HCT116 (cell line): ENCODE measurements around the gene STARD4. TPM values are rescaled to one million over a fixed set of nuclear protein-coding genes. Genes with fewer than 3 reads are reported as not detected.

Source experiments
- ATAC-seq: fragments of 200-7000 bp; cut with Tn5 transposase; 2 replicates; pipeline ENCODE4 v1.9.1; 2020; ENCODE audit warnings: mild to moderate bottlenecking, moderate library complexity
- BruUV-seq: library from RNA; stranded (reverse); fragments of 400-500 nt; replicated peaks from 2 replicates; lab custom pipeline; 2021; lab: Mats Ljungman, UMichigan
- CTCF ChIA-PET: fragments of 300-600 bp; sonication (Branson Sonifier 250); formaldehyde crosslinking; loops from one replicate; lab custom pipeline; 2021; ENCODE audit warnings: antibody characterized with exemption; lab: Charles Lee
- POLR2A ChIA-PET: fragments of 300-600, 350-600 bp; sonication (Branson Sonifier 250); formaldehyde crosslinking; loops from one replicate; lab custom pipeline; 2021; ENCODE audit warnings: antibody characterized with exemption; lab: Charles Lee
- RAD21 ChIA-PET, 2 experiments: fragments of 300-600 bp; sonication (Branson Sonifier 250); formaldehyde crosslinking; loops; one replicate each; lab custom pipeline; 2023; ENCODE audit warnings: low total read pairs in 2 of 2; ENCODE audit not compliant: uncharacterized antibody in 2 of 2, unreplicated experiment in 2 of 2, low non-redundant PET in 1 of 2; lab: Charles Lee
- DNase-seq: peaks from one replicate; pipeline ENCODE4 v3.0.0-alpha.2; 2010; ENCODE audit warnings: low read depth, low spot score
- H2AFZ ChIP-seq: fragments of 200-600 bp; shearing (Covaris generic), sonication (generic); 2 replicates; pipeline ENCODE4 v1.6.1; 2017; ENCODE audit warnings: low read depth, mixed run types, mixed read lengths, antibody characterized with exemption, low read length; ENCODE audit not compliant: poor library complexity, severe bottlenecking
- H3K27ac ChIP-seq: 2 replicates; pipeline ENCODE4 v1.5.1; 2012; ENCODE audit warnings: low read depth, low read length
- H3K27me3 ChIP-seq: fragments of 200-600 bp; sonication (generic); 2 replicates; pipeline ENCODE4 v1.6.1; 2016; ENCODE audit warnings: mixed run types, low read length, mixed read lengths; ENCODE audit not compliant: insufficient read depth
- H3K36me3 ChIP-seq, 2 experiments: fragments of 200-500 bp in 1 of 2; fragments of 200-600 bp in 1 of 2; sonication (Bioruptor generic) in 1 of 2; sonication (generic) in 1 of 2; 2 replicates each; pipeline versions ENCODE4 v1.5.1 to v1.6.1; 2014 to 2016; ENCODE audit warnings: low read length in 2 of 2, inconsistent platforms in 1 of 2, mixed read lengths in 1 of 2, mixed run types in 1 of 2; ENCODE audit not compliant: insufficient read depth in 2 of 2, control insufficient read depth in 1 of 2
- H3K4me1 ChIP-seq, 2 experiments: fragments of 200-600 bp in 1 of 2; sonication (generic) in 1 of 2; 2 replicates each; pipeline versions ENCODE4 v1.5.1 to v1.6.1; 2012 to 2017; ENCODE audit warnings: low read length in 2 of 2, inconsistent platforms in 1 of 2, mild to moderate bottlenecking in 1 of 2, mixed read lengths in 1 of 2, mixed run types in 1 of 2, moderate library complexity in 1 of 2; ENCODE audit not compliant: insufficient read depth in 2 of 2, control insufficient read depth in 1 of 2
- H3K4me2 ChIP-seq: fragments of 200-600 bp; sonication (generic); 2 replicates; pipeline ENCODE4 v1.6.1; 2017; ENCODE audit warnings: mixed run types, low read length, mixed read lengths
- H3K4me3 ChIP-seq, 2 experiments: fragments of 200-600 bp in 1 of 2; sonication (generic) in 1 of 2; replicated peaks in 1 of 2; 2 replicates each; pipeline ENCODE4 v1.5.1; 2011 to 2016; ENCODE audit warnings: low read length in 2 of 2, control low read depth in 1 of 2, low read depth in 1 of 2, mild to moderate bottlenecking in 1 of 2, mixed read lengths in 1 of 2, mixed run types in 1 of 2
- H3K79me2 ChIP-seq: fragments of 200-600 bp; sonication (generic); 2 replicates; pipeline ENCODE4 v1.6.1; 2017; ENCODE audit warnings: mild to moderate bottlenecking, mixed run types, low read length, moderate library complexity, mixed read lengths; ENCODE audit not compliant: insufficient read depth
- H3K9ac ChIP-seq: fragments of 200-600 bp; sonication (generic); 2 replicates; pipeline ENCODE4 v1.6.1; 2016; ENCODE audit warnings: low read length, mixed read lengths
- H3K9me2 ChIP-seq: fragments of 200-600 bp; sonication (generic), shearing (Covaris generic); 2 replicates; pipeline ENCODE4 v1.6.1; 2017; ENCODE audit warnings: mixed run types, mild to moderate bottlenecking, moderate library complexity; ENCODE audit not compliant: insufficient read depth
- H3K9me3 ChIP-seq, 2 experiments: fragments of 200-500 bp in 1 of 2; fragments of 200-600 bp in 1 of 2; sonication (Bioruptor generic) in 1 of 2; sonication (generic) in 1 of 2; 2 replicates each; pipeline ENCODE4 v1.6.1; 2014 to 2017; ENCODE audit warnings: low read length in 2 of 2, mixed read lengths in 2 of 2, inconsistent platforms in 1 of 2, low read depth in 1 of 2, mild to moderate bottlenecking in 1 of 2, mixed run types in 1 of 2, moderate library complexity in 1 of 2; ENCODE audit not compliant: control insufficient read depth in 1 of 2, insufficient read depth in 1 of 2
- H4K20me1 ChIP-seq: fragments of 200-600 bp; sonication (generic), shearing (Covaris generic); 2 replicates; pipeline ENCODE4 v1.6.1; 2017; ENCODE audit warnings: mixed run types, mild to moderate bottlenecking, moderate library complexity; ENCODE audit not compliant: insufficient read depth
- CBX3 ChIP-seq: IDR thresholded peaks from 2 replicates; pipeline ENCODE4 v1.6.1; 2012; ENCODE audit warnings: low read depth
- CTCF ChIP-seq, 3 experiments: fragments of 200-600 bp in 1 of 3; sonication (generic) in 1 of 3; IDR thresholded peaks in 2 of 3; conservative IDR thresholded peaks in 1 of 3; 2 replicates each; pipeline ENCODE4 v1.5.1; 2012 to 2017; ENCODE audit warnings: low read depth in 2 of 3, low read length in 2 of 3, antibody characterized with exemption in 1 of 3, borderline replicate concordance in 1 of 3, control low read depth in 1 of 3, mild to moderate bottlenecking in 1 of 3, mixed read lengths in 1 of 3, mixed run types in 1 of 3, moderate library complexity in 1 of 3; ENCODE audit not compliant: insufficient read depth in 1 of 3
- EGR1 ChIP-seq: IDR thresholded peaks from 2 replicates; pipeline ENCODE4 v1.6.1; 2012; ENCODE audit warnings: low read depth
- POLR2A ChIP-seq: IDR thresholded peaks from 2 replicates; pipeline ENCODE4 v1.7.0; 2011; ENCODE audit warnings: borderline replicate concordance; ENCODE audit not compliant: insufficient read depth, insufficient read length; ENCODE audit errors: extremely low read depth
- POLR2AphosphoS5 ChIP-seq: IDR thresholded peaks from 2 replicates; pipeline ENCODE4 v1.6.1; 2011; ENCODE audit warnings: mild to moderate bottlenecking, low read depth, low read length, moderate library complexity
- RAD21 ChIP-seq: IDR thresholded peaks from 2 replicates; pipeline ENCODE4 v1.6.1; 2012; ENCODE audit warnings: low read depth, mild to moderate bottlenecking
- REST ChIP-seq: IDR thresholded peaks from 2 replicates; pipeline ENCODE4 v1.6.1; 2012; ENCODE audit warnings: low read depth
- SIN3A ChIP-seq: IDR thresholded peaks from 2 replicates; pipeline ENCODE4 v1.6.1; 2012; ENCODE audit warnings: low read depth
- SP1 ChIP-seq: IDR thresholded peaks from 2 replicates; pipeline ENCODE4 v1.6.1; 2012; ENCODE audit warnings: low read depth
- SRF ChIP-seq: IDR thresholded peaks from 2 replicates; pipeline ENCODE4 v1.6.1; 2012; ENCODE audit warnings: low read depth
- YY1 ChIP-seq: IDR thresholded peaks from 2 replicates; pipeline ENCODE4 v1.6.1; 2011; ENCODE audit warnings: low read length, low read depth, moderate library complexity, mild to moderate bottlenecking; ENCODE audit not compliant: insufficient replicate concordance; ENCODE audit errors: extremely low read depth
- ZBTB33 ChIP-seq: IDR thresholded peaks from 2 replicates; pipeline ENCODE4 v1.6.1; 2011; ENCODE audit warnings: mild to moderate bottlenecking, low read length, moderate library complexity; ENCODE audit not compliant: insufficient replicate concordance; ENCODE audit errors: extremely low read depth
- ZFX ChIP-seq: fragments of 450-650 bp; IDR thresholded peaks from 2 replicates; pipeline ENCODE4 v1.6.1; 2017
- ZNF274 ChIP-seq: fragments of 200-500 bp; sonication (Bioruptor generic); IDR thresholded peaks from 2 replicates; pipeline ENCODE4 v1.6.1; 2014; ENCODE audit warnings: mild to moderate bottlenecking, low read depth, low read length, inconsistent platforms
- intact Hi-C: fragments of 100-400 bp; cut with micrococcal nuclease; formaldehyde crosslinking; loops from 2 replicates; pipeline ENCODE4 v1.10.0; 2022
- total RNA-seq: library from RNA; stranded (reverse); gene quantifications from one replicate; pipeline ENCODE4 v1.2.1, GENCODE V29; 2021; ENCODE audit not compliant: unreplicated experiment

Gene STARD4
- total RNA-seq, 1 experiment from 2014 or later: 44.3 TPM

- Histone ChIP-seq H3K79me2 (no peaks in the 10 kb centered on the region), H3K9ac (no peak overlapping the region), H3K36me3 (no peaks in the 10 kb centered on the region), H4K20me1 (no peaks in the 10 kb centered on the region), H3K27ac (no peak overlapping the region), H3K27me3 (no peaks in the 10 kb centered on the region), H3K9me2 (no peaks in the 10 kb centered on the region), H3K4me3 (no peak overlapping the region), H3K4me2 (no peak overlapping the region), H3K4me1 (no peaks in the 10 kb centered on the region), H3K9me3 (no peaks in the 10 kb centered on the region; a peak in 1 of 4 replicates)
- ChIA-PET POLR2A (no interaction called here), CTCF (no interaction called here), RAD21 (no interaction called here)
- BruUV-seq: no TSS peak
- intact Hi-C loops: no loop called here
- no peak for DNase-seq
- TF ChIP-seq SIN3A: no peak
- no peak for TF ChIP-seq CBX3
- no peak for TF ChIP-seq ZBTB33
- TF ChIP-seq SP1: no peak
- no peak for TF ChIP-seq REST
- no peak for TF ChIP-seq SRF
- no peak for TF ChIP-seq YY1
- TF ChIP-seq EGR1: no peak
- TF ChIP-seq POLR2A: no peak
- no peak for TF ChIP-seq CTCF (IDR thresholded peaks at IDR 0.05 in 2 of 3, conservative IDR thresholded peaks at IDR 0.05 in 1 of 3; ENCODE audit: borderline replicate concordance in 1 of 3, insufficient read depth in 1 of 3, low read depth in 2 of 3, low read length in 2 of 3)
- TF ChIP-seq ZNF274: no peak
- TF ChIP-seq ZFX: no peak
- no peak for TF ChIP-seq RAD21
- no peak for TF ChIP-seq POLR2AphosphoS5
- TF ChIP-seq, all 23 proteins: peak for 0
- ATAC-seq: no peak
- no peak overlapping the region for H2AFZ ChIP-seq
Observed at GRCh38 chr5:111463311-111463710, 49.0 kb downstream of the STARD4 start.
